WTC11 (cell line): Measurements from ENCODE around the gene PEX7.

ENCODE experiments used
- ATF1 ChIP-seq: sonication (generic); formaldehyde crosslinking; IDR thresholded peaks from 2 replicates; pipeline ENCODE4 v1.8.1; 2023; ENCODE audit warnings: mild to moderate bottlenecking, moderate library complexity, missing genetic modification reagents
- CBFB ChIP-seq: sonication (generic); formaldehyde crosslinking; IDR thresholded peaks from 2 replicates; pipeline ENCODE4 v1.8.1; 2022; ENCODE audit warnings: mild to moderate bottlenecking, low read depth, missing genetic modification reagents
- CREB1 ChIP-seq: sonication (generic); formaldehyde crosslinking; IDR thresholded peaks from 2 replicates; pipeline ENCODE4 v1.8.0; 2023; ENCODE audit warnings: mild to moderate bottlenecking, missing genetic modification reagents
- ESRRA ChIP-seq: sonication (generic); formaldehyde crosslinking; IDR thresholded peaks from 2 replicates; pipeline ENCODE4 v1.8.1; 2022; ENCODE audit warnings: mild to moderate bottlenecking, missing genetic modification reagents, borderline replicate concordance
- JAZF1 ChIP-seq: fragments of 250-450 bp; sonication (Bioruptor Pico); IDR thresholded peaks from 2 replicates; pipeline ENCODE4 v1.9.0; 2021; ENCODE audit warnings: moderate library complexity, mild to moderate bottlenecking, inconsistent platforms
- JUN ChIP-seq: sonication (generic); formaldehyde crosslinking; IDR thresholded peaks from 2 replicates; pipeline ENCODE4 v1.8.0; 2023; ENCODE audit warnings: mild to moderate bottlenecking, missing genetic modification reagents
- ZNF121 ChIP-seq: sonication (generic); formaldehyde crosslinking; IDR thresholded peaks from 2 replicates; pipeline ENCODE4 v1.8.0; 2023; ENCODE audit warnings: missing genetic modification reagents
- ZNF138 ChIP-seq: sonication (generic); formaldehyde crosslinking; conservative IDR thresholded peaks from 2 replicates; pipeline ENCODE4 v1.8.1; 2022; ENCODE audit warnings: mild to moderate bottlenecking, moderate library complexity, missing genetic modification reagents
- ZNF232 ChIP-seq: sonication (generic); formaldehyde crosslinking; IDR thresholded peaks from 2 replicates; pipeline ENCODE4 v1.8.0; 2022; ENCODE audit warnings: mild to moderate bottlenecking, missing genetic modification reagents
- TF ChIP-seq, protein P1 (sequence below): fragments of 200-600 bp; IDR thresholded peaks from 2 replicates; pipeline ENCODE4 v1.8.0; 2022; ENCODE audit warnings: antibody characterized with exemption
- TF ChIP-seq, protein P2 (sequence below): sonication (generic); formaldehyde crosslinking; IDR thresholded peaks from 2 replicates; pipeline ENCODE4 v1.8.1; 2023; ENCODE audit warnings: mild to moderate bottlenecking, missing genetic modification reagents, moderate library complexity
- TF ChIP-seq, protein P3 (sequence below): sonication (generic); formaldehyde crosslinking; IDR thresholded peaks from 2 replicates; pipeline ENCODE4 v1.8.0; 2022; ENCODE audit warnings: mild to moderate bottlenecking, missing genetic modification reagents
- TF ChIP-seq, protein P4 (sequence below): sonication (generic); formaldehyde crosslinking; conservative IDR thresholded peaks from 2 replicates; pipeline ENCODE4 v1.8.1; 2022; ENCODE audit warnings: mild to moderate bottlenecking, missing genetic modification reagents

DNA sequence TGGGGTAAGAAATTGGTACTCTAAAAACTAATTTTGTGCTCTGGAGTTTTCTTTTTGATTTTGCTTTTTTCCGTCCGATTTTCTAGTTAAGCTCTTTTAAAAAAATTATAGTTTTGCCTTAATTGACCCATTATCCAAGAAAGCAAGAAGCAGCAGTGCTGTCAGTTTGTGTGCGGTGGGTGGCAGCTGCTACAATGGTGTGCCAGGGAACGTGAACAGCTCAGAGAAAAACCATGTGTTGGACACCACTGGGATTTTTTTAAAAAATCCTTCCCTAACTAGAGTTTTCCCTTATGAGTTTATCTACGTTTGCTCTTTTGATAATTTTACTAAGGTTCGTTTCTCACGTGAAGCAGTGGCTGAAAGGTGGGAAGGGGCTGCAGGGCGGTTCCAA lies 38.1 kb upstream of the PEX7 start:
- no peak for TF ChIP-seq ATF1 (CRISPR knock-in tag)
- TF ChIP-seq, protein P1, sequence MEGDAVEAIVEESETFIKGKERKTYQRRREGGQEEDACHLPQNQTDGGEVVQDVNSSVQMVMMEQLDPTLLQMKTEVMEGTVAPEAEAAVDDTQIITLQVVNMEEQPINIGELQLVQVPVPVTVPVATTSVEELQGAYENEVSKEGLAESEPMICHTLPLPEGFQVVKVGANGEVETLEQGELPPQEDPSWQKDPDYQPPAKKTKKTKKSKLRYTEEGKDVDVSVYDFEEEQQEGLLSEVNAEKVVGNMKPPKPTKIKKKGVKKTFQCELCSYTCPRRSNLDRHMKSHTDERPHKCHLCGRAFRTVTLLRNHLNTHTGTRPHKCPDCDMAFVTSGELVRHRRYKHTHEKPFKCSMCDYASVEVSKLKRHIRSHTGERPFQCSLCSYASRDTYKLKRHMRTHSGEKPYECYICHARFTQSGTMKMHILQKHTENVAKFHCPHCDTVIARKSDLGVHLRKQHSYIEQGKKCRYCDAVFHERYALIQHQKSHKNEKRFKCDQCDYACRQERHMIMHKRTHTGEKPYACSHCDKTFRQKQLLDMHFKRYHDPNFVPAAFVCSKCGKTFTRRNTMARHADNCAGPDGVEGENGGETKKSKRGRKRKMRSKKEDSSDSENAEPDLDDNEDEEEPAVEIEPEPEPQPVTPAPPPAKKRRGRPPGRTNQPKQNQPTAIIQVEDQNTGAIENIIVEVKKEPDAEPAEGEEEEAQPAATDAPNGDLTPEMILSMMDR: no peak
- TF ChIP-seq, protein P2, sequence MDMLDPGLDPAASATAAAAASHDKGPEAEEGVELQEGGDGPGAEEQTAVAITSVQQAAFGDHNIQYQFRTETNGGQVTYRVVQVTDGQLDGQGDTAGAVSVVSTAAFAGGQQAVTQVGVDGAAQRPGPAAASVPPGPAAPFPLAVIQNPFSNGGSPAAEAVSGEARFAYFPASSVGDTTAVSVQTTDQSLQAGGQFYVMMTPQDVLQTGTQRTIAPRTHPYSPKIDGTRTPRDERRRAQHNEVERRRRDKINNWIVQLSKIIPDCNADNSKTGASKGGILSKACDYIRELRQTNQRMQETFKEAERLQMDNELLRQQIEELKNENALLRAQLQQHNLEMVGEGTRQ (CRISPR knock-in tag): no peak
- no peak for TF ChIP-seq ZNF232
- no peak for TF ChIP-seq CBFB (CRISPR knock-in tag)
- TF ChIP-seq ZNF121 (CRISPR knock-in tag): no peak
- TF ChIP-seq JAZF1: no peak
- no peak for TF ChIP-seq ESRRA (CRISPR knock-in tag)
- TF ChIP-seq, protein P3, sequence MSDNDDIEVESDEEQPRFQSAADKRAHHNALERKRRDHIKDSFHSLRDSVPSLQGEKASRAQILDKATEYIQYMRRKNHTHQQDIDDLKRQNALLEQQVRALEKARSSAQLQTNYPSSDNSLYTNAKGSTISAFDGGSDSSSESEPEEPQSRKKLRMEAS (CRISPR knock-in tag): no peak
- TF ChIP-seq ZNF138: no peak
- no peak for TF ChIP-seq CREB1
- TF ChIP-seq, protein P4, sequence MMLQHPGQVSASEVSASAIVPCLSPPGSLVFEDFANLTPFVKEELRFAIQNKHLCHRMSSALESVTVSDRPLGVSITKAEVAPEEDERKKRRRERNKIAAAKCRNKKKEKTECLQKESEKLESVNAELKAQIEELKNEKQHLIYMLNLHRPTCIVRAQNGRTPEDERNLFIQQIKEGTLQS (CRISPR knock-in tag): no peak
- no peak for TF ChIP-seq JUN
